ENCODE data around the gene NCAPG. TPM values are rescaled to one million over a fixed set of nuclear protein-coding genes. Genes with fewer than 3 reads are reported as not detected.
"Not testable (repeated sequence)": the region's sequence is repeated elsewhere in the genome, so short reads cannot be mapped to it uniquely, and the experiment has no call there.

Gene NCAPG
- total and polyA plus RNA-seq, 3 experiments from 2014 or later = 1.4 to 52.1 (median 48.2) TPM

DNA sequence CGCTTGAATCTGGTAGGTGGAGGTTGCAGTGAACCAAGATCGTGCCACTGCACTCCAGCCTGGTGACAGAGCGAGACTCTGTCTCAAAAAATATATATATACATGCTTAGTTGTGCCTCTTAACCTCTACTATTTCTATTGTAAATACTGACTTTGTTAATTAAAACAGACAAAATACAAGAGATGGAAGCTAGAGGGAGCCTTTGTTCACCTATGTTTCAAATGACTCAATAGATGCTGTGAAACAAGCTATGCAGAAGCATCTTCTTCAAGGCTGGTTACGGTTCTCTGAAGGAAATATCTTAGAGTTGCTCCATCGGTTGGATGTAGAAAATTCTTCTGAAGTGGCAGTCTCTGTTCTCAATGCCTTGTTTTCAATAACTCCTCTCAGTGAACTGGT, 6.2 kb downstream of the NCAPG start:
- CTCF ChIA-PET = interaction anchor here (0.6 to 1.8 kb wide), 14 partner anchors 9 to 777 kb away, joined by 3 to 21 read pairs (median 3); partner anchors contain the start of gene QDPR
- Histone ChIP-seq H3K4me3 (ENCODE audit: low read length) (no peak overlapping the region), H3K4me1 (ENCODE audit: insufficient read depth, low read length) (no peaks in the 10 kb centered on the region), H3K27ac (ENCODE audit: low read depth, low read length) (no peak overlapping the region), H3K9me3 (ENCODE audit: low read length) (no peaks in the 10 kb centered on the region), H3K36me3 (ENCODE audit: insufficient read depth, low read length) (no peaks in the 10 kb centered on the region), H3K27me3 (ENCODE audit: insufficient read depth, low read length, poor library complexity, severe bottlenecking) (no peaks in the 10 kb centered on the region)
- no peaks in the 10 kb centered on the region for H3K36me3 Mint-ChIP-seq
- H3K27me3 Mint-ChIP-seq = no peaks in the 10 kb centered on the region
- POLR2A ChIA-PET = no interaction called here
- peaks cover 25 to 45% (median 30%) of the 10 kb centered on the region in 3 donors for H3K4me1 Mint-ChIP-seq
- no peaks in the 10 kb centered on the region for H3K9me3 Mint-ChIP-seq
- H3K4me3 Mint-ChIP-seq = peak overlapping the region in 5 of 7 donors; percentile 30 to 68 (median 57)
- DNase-seq = peak in 2 of 5 donors; percentile 29 to 45
- peak overlapping the region in 4 of 8 donors; percentile 3 to 70 (median 44) for H3K27ac Mint-ChIP-seq

DNA sequence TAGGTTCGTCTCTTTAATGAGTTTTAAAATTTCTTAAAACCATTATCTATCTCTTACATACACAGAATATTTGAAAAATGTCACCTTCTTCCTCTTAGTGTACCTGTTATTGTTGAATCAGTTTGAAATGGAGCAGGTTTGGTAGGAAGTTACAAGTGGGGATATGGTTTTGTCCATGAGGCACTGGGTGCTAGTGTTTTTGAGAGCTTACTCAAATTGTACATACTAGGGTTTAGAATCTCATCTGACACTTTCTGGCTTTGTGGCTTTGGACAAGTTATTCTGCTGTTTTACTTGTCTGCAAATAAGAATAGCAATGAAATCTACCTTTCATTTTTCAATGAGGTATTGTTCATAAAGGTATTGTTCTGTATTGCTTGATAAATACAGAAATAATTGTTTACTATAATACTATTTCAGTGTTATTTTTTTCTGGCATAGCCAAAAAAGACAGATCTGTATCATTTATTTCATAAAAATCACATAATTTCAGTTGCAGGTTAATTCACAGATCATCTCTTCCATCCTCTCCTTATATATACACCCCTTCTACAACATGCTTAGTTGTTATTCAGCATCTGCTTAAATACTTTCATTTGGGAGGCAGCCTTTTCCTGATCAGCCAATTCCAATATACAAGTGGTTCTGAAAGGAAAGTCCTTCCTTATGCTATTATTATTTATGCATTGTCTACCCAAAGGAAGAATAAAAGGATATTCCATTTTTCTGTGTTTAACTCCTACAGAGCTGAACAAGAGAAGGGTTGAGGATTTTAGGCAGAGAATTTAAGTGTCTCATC, 13.3 kb downstream of the NCAPG start:
- no peaks in the 10 kb centered on the region for H3K9me3 Mint-ChIP-seq

DNA sequence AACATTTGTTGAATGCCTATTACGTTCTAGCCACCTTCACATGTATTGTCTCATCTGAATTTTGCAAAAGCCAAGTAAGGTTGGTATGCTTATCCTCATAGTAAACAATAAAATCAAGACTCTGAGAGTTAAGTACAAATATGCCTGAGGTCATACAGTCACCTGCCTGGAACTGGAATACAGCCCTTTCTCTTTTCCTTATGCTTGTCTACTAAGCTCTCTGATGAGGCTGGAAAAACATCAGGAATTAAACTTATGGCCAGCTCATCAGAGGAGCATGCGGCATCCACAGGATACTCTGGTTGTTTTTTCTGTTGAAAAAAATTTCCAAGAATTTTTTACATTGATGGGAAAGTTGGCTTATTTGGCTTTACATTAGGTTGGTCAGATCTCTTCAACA, 35.5 kb downstream of the NCAPG start:
- POLR2A ChIA-PET = no interaction called here
- Mint-ChIP-seq H3K36me3 (peaks cover 0 to under 1% (median 0%) of the 10 kb centered on the region in 3 donors), H3K27ac (no peak overlapping the region)

More for the DNA sequence above, 13.3 kb downstream of the NCAPG start:
- no peaks in the 10 kb centered on the region for H3K36me3 ChIP-seq (ENCODE audit: insufficient read depth, low read length)
- no peaks in the 10 kb centered on the region for H3K9me3 ChIP-seq (ENCODE audit: low read length)
- peak overlapping the region in 5 of 8 donors; percentile 11 to 52 (median 35) for H3K27ac Mint-ChIP-seq
- ChIA-PET CTCF (no interaction called here), POLR2A (no interaction called here)
- H3K4me1 ChIP-seq (ENCODE audit: insufficient read depth, low read length) = no peaks in the 10 kb centered on the region
- no peaks in the 10 kb centered on the region for H3K36me3 Mint-ChIP-seq
- peaks cover 0 to 2% of the 10 kb centered on the region in 2 donors for H3K27me3 Mint-ChIP-seq
- H3K27me3 ChIP-seq (ENCODE audit: insufficient read depth, low read length, poor library complexity, severe bottlenecking) = no peaks in the 10 kb centered on the region
- no peak overlapping the region for H3K27ac ChIP-seq (ENCODE audit: low read depth, low read length)
- peaks cover 26 to 56% (median 41%) of the 10 kb centered on the region in 3 donors for H3K4me1 Mint-ChIP-seq
- no peak overlapping the region for H3K4me3 ChIP-seq (ENCODE audit: low read length)
- peak overlapping the region in 4 of 7 donors; percentile 11 to 45 (median 28) for H3K4me3 Mint-ChIP-seq
- DNase-seq = no peak

DNA sequence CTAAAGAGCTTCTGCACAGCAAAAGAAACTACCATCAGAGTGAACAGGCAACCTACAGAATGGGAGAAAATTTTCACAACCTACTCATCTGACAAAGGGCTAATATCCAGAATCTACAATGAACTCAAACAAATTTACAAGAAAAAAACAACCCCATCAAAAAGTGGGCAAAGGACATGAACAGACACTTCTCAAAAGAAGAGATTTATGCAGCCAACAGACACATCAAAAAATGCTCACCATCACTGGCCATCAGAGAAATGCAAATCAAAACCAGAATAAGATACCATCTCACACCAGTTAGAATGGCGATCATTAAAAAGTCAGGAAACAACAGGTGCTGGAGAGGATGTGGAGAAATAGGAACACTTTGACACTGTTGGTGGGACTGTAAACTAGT, 39.5 kb downstream of the NCAPG start:
- DNase-seq; H3K36me3 Mint-ChIP-seq; H3K9me3 ChIP-seq (ENCODE audit: low read length); POLR2A ChIA-PET; H3K4me3 Mint-ChIP-seq; H3K27ac Mint-ChIP-seq; H3K27me3 Mint-ChIP-seq; CTCF ChIA-PET; H3K4me1 Mint-ChIP-seq; H3K4me1 ChIP-seq (ENCODE audit: insufficient read depth, low read length); H3K36me3 ChIP-seq (ENCODE audit: insufficient read depth, low read length); H3K9me3 Mint-ChIP-seq; H3K27ac ChIP-seq (ENCODE audit: low read depth, low read length); H3K4me3 ChIP-seq (ENCODE audit: low read length); H3K27me3 ChIP-seq (ENCODE audit: insufficient read depth, low read length, poor library complexity, severe bottlenecking): not testable (repeated sequence)

More for the DNA sequence above, 35.5 kb downstream of the NCAPG start:
- Mint-ChIP-seq H3K4me1 (no peaks in the 10 kb centered on the region), H3K27me3 (no peaks in the 10 kb centered on the region), H3K4me3 (no peak overlapping the region), H3K9me3 (no peaks in the 10 kb centered on the region)
- H3K27me3 ChIP-seq (ENCODE audit: insufficient read depth, low read length, poor library complexity, severe bottlenecking) = no peaks in the 10 kb centered on the region
- no peaks in the 10 kb centered on the region for H3K9me3 ChIP-seq (ENCODE audit: low read length)
- no peaks in the 10 kb centered on the region for H3K4me1 ChIP-seq (ENCODE audit: insufficient read depth, low read length)
- no peaks in the 10 kb centered on the region for H3K36me3 ChIP-seq (ENCODE audit: insufficient read depth, low read length)
- CTCF ChIA-PET = no interaction called here
- H3K27ac ChIP-seq (ENCODE audit: low read depth, low read length) = no peak overlapping the region
- no peak overlapping the region for H3K4me3 ChIP-seq (ENCODE audit: low read length)
- no peak for DNase-seq

DNA sequence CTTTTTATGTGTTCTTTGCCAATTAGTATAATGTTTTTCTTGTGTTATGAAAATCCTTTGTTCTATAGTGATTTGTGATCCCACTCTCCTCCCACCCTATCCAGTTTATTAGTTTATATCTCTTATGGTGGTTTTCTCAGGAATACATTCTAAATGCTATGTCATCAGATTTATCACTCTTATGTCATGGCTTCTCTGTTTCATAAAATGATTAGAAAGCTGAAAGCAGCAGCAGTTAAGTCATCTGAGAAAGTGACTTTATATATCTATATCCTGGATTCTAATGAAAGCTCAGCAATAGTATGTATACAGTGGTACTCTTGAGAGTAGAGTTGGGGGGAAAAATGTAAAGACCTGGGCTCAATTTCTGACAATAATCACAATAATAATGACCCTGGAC, 41.2 kb downstream of the NCAPG start:
- CTCF ChIA-PET = no interaction called here

DNA sequence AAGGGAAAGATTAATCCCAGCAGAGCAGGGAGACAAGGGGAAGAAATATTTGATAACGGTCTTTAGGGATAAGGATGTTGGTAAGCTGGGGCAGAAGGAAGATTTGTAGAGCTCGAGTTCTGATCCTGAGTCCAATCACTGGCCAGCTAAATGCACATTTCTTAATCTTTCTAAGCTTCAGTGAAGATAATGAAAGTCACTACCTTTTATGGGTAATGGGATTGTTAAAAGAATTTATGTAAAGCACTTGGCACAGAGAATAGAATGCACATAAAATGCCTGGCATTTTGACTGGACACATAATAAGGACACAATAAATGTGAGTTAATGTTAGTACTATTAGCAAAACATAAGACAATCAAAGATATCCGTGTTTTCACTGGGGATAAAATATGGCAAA, 43.3 kb downstream of the NCAPG start:
- Mint-ChIP-seq H3K4me1 (no peaks in the 10 kb centered on the region), H3K27ac (no peak overlapping the region), H3K36me3 (peaks cover 2 to 17% (median 4%) of the 10 kb centered on the region in 3 donors), H3K4me3 (no peak overlapping the region), H3K9me3 (peaks cover 2 to 6% (median 4%) of the 10 kb centered on the region in 5 donors), H3K27me3 (no peaks in the 10 kb centered on the region)
- ChIA-PET POLR2A (no interaction called here), CTCF (interaction anchor here (1.3 kb wide), 1 partner anchor 8 kb away, joined by 3 read pairs; no protein-coding TSS in a partner anchor)
- Histone ChIP-seq H3K27me3 (ENCODE audit: insufficient read depth, low read length, poor library complexity, severe bottlenecking) (no peaks in the 10 kb centered on the region), H3K4me3 (ENCODE audit: low read length) (no peak overlapping the region), H3K4me1 (ENCODE audit: insufficient read depth, low read length) (no peaks in the 10 kb centered on the region), H3K27ac (ENCODE audit: low read depth, low read length) (no peak overlapping the region), H3K9me3 (ENCODE audit: low read length) (no peaks in the 10 kb centered on the region), H3K36me3 (ENCODE audit: insufficient read depth, low read length) (no peaks in the 10 kb centered on the region)
- DNase-seq = no peak

More for the DNA sequence above, 41.2 kb downstream of the NCAPG start:
- DNase-seq = no peak
- H3K9me3 Mint-ChIP-seq = no peaks in the 10 kb centered on the region
- H3K27me3 ChIP-seq (ENCODE audit: insufficient read depth, low read length, poor library complexity, severe bottlenecking) = no peaks in the 10 kb centered on the region
- no peaks in the 10 kb centered on the region for H3K27me3 Mint-ChIP-seq
- H3K4me3 ChIP-seq (ENCODE audit: low read length) = no peak overlapping the region
- H3K36me3 Mint-ChIP-seq = peaks cover 0 to 4% (median 3%) of the 10 kb centered on the region in 3 donors
- no peaks in the 10 kb centered on the region for H3K36me3 ChIP-seq (ENCODE audit: insufficient read depth, low read length)
- H3K9me3 ChIP-seq (ENCODE audit: low read length) = no peaks in the 10 kb centered on the region
- no peak overlapping the region for H3K27ac ChIP-seq (ENCODE audit: low read depth, low read length)
- no peak overlapping the region for H3K27ac Mint-ChIP-seq
- POLR2A ChIA-PET = no interaction called here
- no peaks in the 10 kb centered on the region for H3K4me1 Mint-ChIP-seq
- H3K4me1 ChIP-seq (ENCODE audit: insufficient read depth, low read length) = no peaks in the 10 kb centered on the region
- H3K4me3 Mint-ChIP-seq = no peak overlapping the region

DNA sequence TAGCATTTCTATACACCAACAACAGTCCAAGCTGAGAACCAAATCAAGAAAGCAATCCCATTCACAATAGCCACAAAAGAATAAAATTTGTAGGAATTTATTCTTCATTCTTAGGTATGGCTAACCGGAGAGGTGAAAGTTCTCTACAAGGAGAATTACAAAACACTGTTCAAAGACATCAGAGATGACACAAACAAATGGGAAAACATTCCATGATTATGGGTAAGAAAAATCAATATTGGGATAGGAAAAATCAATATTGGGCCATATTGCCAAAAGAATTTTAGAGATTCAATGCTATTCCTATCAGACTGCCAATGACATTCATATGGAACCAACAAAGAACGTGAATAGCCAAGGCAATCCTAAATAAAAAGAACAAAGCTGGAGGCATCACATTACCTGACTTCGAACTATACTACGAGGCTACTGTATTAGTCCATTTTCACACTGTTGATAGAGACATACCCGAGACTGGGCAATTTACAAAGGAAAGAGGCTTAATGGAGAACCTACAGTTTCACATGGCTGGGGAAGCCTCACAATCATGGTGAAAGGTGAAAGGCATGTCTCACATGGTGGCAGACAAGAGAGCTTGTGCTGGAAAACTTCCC, 49.1 kb downstream of the NCAPG start:
- Histone ChIP-seq H3K9me3 (ENCODE audit: low read length) (no peaks in the 10 kb centered on the region), H3K4me1 (ENCODE audit: insufficient read depth, low read length) (no peaks in the 10 kb centered on the region), H3K27ac (ENCODE audit: low read depth, low read length) (no peak overlapping the region), H3K36me3 (ENCODE audit: insufficient read depth, low read length) (no peaks in the 10 kb centered on the region), H3K4me3 (ENCODE audit: low read length) (no peak overlapping the region), H3K27me3 (ENCODE audit: insufficient read depth, low read length, poor library complexity, severe bottlenecking) (no peaks in the 10 kb centered on the region)
- Mint-ChIP-seq H3K4me1 (no peaks in the 10 kb centered on the region), H3K27me3 (no peaks in the 10 kb centered on the region), H3K36me3 (peaks cover 16 to 64% (median 21%) of the 10 kb centered on the region in 3 donors), H3K27ac (no peak overlapping the region), H3K4me3 (no peak overlapping the region), H3K9me3 (peaks cover 4 to 28% (median 25%) of the 10 kb centered on the region in 5 donors)
- POLR2A ChIA-PET = no interaction called here
- DNase-seq = no peak
- CTCF ChIA-PET = no interaction called here

DNA sequence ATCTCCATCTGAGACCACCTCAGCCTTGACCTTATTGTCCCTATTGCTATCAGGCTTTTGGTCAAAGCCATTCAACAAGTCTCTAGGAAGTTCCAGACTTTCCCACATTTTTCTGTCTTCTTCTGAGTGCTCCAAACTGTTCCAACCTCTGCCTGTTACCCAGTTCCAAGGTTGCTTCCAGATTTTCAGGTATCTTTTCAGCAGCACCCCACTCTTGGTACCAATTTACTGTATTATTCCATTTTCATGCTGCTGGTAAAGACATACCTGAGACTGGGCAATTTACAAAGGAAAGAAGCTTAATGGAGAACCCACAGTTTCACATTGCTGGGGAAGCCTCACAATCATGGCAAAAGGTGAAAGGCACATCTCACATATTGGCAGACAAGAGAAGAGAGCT, 51.1 kb downstream of the NCAPG start:
- CTCF ChIA-PET = interaction anchor here (1.1 kb wide), 1 partner anchor 8 kb away, joined by 3 read pairs; no protein-coding TSS in a partner anchor
- H3K36me3 Mint-ChIP-seq = peaks cover 19 to 74% (median 21%) of the 10 kb centered on the region in 3 donors
- POLR2A ChIA-PET; H3K4me1 ChIP-seq (ENCODE audit: insufficient read depth, low read length); H3K9me3 ChIP-seq (ENCODE audit: low read length); H3K27me3 ChIP-seq (ENCODE audit: insufficient read depth, low read length, poor library complexity, severe bottlenecking); H3K27me3 Mint-ChIP-seq; H3K27ac ChIP-seq (ENCODE audit: low read depth, low read length); H3K4me3 Mint-ChIP-seq; H3K36me3 ChIP-seq (ENCODE audit: insufficient read depth, low read length); H3K4me1 Mint-ChIP-seq; H3K4me3 ChIP-seq (ENCODE audit: low read length); DNase-seq: not testable (repeated sequence)
- H3K9me3 Mint-ChIP-seq = peaks cover 6 to 30% (median 28%) of the 10 kb centered on the region in 5 donors
- H3K27ac Mint-ChIP-seq = peak overlapping the region in 1 of 8 donors; percentile 12
